Loucy (cell line): Measurements from ENCODE around the gene RNF215.

Experiments used
- EZH2phosphoT487 ChIP-seq: fragments of 200-600 bp; IDR thresholded peaks from 2 replicates; pipeline ENCODE4 v1.6.1; 2018; ENCODE audit warnings: antibody characterized with exemption, mild to moderate bottlenecking, moderate library complexity, borderline replicate concordance
- TF ChIP-seq, protein P1 (sequence below): fragments of 200-600 bp; sonication (generic); conservative IDR thresholded peaks from 2 replicates; pipeline ENCODE4 v1.5.1; 2014; ENCODE audit warnings: mild to moderate bottlenecking, antibody characterized with exemption, low read length

DNA sequence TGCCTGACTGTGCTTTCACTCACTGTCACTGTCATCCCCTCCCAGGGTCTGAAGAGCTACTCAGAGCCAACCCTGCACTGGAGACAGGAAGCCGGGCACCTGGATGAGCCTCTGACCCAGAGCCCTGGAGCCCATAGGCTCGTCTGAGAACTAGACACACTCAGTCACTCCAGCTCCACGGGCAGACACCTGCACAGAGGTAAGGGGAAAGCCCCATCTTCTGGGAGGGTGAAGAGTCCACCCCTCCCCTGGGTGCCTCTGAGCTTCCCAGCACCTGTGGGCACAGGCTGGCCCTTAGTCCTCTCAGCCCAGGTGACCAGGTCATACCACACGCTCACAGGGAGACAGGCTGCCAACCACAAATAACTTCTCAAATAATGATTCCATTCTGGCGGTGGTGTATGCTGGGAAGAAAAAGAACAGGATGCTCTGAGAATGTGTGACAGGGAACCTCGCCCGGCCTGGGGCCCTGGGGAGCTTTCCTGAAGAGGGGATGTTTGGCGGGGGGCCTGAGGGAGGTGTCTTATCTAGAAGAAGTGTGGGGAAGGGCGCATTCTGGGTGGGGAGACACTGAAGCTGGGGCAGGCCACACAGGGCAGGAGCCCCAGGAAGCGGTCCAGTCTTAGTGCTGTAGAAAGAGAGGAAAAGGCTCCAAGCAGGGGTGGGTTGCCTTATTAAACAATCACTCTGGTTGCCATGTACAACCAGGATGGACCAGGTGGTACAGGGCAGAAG lies 25.1 kb downstream of the RNF215 start:
- TF ChIP-seq, protein P1, sequence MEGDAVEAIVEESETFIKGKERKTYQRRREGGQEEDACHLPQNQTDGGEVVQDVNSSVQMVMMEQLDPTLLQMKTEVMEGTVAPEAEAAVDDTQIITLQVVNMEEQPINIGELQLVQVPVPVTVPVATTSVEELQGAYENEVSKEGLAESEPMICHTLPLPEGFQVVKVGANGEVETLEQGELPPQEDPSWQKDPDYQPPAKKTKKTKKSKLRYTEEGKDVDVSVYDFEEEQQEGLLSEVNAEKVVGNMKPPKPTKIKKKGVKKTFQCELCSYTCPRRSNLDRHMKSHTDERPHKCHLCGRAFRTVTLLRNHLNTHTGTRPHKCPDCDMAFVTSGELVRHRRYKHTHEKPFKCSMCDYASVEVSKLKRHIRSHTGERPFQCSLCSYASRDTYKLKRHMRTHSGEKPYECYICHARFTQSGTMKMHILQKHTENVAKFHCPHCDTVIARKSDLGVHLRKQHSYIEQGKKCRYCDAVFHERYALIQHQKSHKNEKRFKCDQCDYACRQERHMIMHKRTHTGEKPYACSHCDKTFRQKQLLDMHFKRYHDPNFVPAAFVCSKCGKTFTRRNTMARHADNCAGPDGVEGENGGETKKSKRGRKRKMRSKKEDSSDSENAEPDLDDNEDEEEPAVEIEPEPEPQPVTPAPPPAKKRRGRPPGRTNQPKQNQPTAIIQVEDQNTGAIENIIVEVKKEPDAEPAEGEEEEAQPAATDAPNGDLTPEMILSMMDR, result no peak
- TF ChIP-seq EZH2phosphoT487, result no peak
